Activated T-cell treated with anti-CD3 and anti-CD28 coated beads, Interleukin-2, amount 50 U/mL, for 24 hours (primary cell): Measurements from ENCODE around the gene FLACC1.

Source experiments
- DNase-seq: peaks from one replicate; pipeline ENCODE4 v3.0.0-alpha.2; 2020
- H3K27ac Mint-ChIP-seq: 2 replicates; pipeline ENCODE4 v1.8.0; 2020; ENCODE audit warnings: mild to moderate bottlenecking, mixed read lengths
- H3K27me3 Mint-ChIP-seq: 2 replicates; pipeline ENCODE4 v1.8.0; 2020; ENCODE audit warnings: mixed read lengths
- H3K36me3 Mint-ChIP-seq: 2 replicates; pipeline ENCODE4 v1.8.0; 2020; ENCODE audit warnings: low read depth, mixed read lengths
- H3K4me1 Mint-ChIP-seq: 2 replicates; pipeline ENCODE4 v1.8.0; 2020; ENCODE audit warnings: low read depth, mixed read lengths
- H3K4me3 Mint-ChIP-seq: 2 replicates; pipeline ENCODE4 v1.8.0; 2020; ENCODE audit warnings: mild to moderate bottlenecking, moderate library complexity, mixed read lengths
- H3K9me3 Mint-ChIP-seq: 2 replicates; pipeline ENCODE4 v1.8.0; 2020; ENCODE audit warnings: mixed read lengths

Gene FLACC1

DNA sequence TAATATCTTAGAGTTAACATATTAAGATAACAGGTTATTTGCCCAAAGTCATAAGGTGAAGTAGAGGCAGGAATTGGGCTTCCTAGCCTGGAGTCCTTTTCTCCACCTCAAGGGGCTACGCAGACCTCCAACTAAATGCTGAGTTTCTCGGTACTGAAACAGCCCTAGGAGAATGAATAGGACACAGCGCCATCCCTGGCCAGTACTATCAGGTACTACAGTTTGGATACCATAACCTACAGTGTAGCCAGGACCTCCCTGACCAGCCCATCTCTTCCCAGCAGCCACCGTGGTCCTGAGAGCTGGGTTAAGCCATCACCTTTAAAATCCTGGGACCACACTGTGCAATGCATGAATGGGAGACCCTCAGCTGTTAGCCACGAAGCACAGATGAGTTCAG, 81.2 kb downstream of the FLACC1 start:
- H3K4me1 Mint-ChIP-seq, result peaks cover 55% of the 10 kb centered on the region
- DNase-seq, result no peak
- peak overlapping the region; percentile 42 for H3K27ac Mint-ChIP-seq
- H3K27me3 Mint-ChIP-seq, result no peaks in the 10 kb centered on the region
- H3K36me3 Mint-ChIP-seq, result peaks cover 96% of the 10 kb centered on the region
- H3K4me3 Mint-ChIP-seq, result no peak overlapping the region
- H3K9me3 Mint-ChIP-seq, result no peaks in the 10 kb centered on the region

DNA sequence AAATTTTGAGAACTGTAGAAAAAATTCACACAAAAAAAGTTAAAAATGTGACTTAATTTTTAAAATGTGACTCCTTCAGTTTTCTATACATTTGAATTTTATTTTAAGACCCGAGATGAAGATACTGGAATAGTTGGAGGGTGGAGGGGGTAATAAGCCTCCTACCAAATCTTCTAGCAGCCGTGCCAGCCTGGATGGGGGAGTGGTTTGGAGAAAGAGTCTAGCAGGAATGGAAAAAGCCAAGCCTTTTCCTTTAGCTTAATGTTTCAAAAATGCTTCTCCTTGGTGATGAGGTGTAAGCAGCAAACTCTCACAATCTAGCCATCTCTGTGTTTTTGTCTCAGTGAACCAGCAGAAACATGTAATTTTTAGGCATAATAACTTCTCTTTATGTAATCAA, 82.1 kb downstream of the FLACC1 start:
- Mint-ChIP-seq H3K27me3 (no peaks in the 10 kb centered on the region), H3K27ac (peak overlapping the region; percentile 24), H3K36me3 (peaks cover 96% of the 10 kb centered on the region), H3K9me3 (no peaks in the 10 kb centered on the region), H3K4me1 (peaks cover 57% of the 10 kb centered on the region), H3K4me3 (no peak overlapping the region)
- no peak for DNase-seq

GRCh38 chr2:201273330-201273983, 83.7 kb downstream of the FLACC1 start:
- Mint-ChIP-seq H3K27ac (peak overlapping the region; percentile 73), H3K9me3 (no peaks in the 10 kb centered on the region), H3K36me3 (peaks cover 97% of the 10 kb centered on the region), H3K4me3 (no peak overlapping the region), H3K27me3 (no peaks in the 10 kb centered on the region), H3K4me1 (peaks cover 60% of the 10 kb centered on the region)
- no peak for DNase-seq

- Mint-ChIP-seq H3K9me3 (no peaks in the 10 kb centered on the region), H3K4me1 (peaks cover 66% of the 10 kb centered on the region), H3K36me3 (peaks cover 96% of the 10 kb centered on the region)
Measured at GRCh38 chr2:201271917-201272316, 85.2 kb downstream of the FLACC1 start.

DNA sequence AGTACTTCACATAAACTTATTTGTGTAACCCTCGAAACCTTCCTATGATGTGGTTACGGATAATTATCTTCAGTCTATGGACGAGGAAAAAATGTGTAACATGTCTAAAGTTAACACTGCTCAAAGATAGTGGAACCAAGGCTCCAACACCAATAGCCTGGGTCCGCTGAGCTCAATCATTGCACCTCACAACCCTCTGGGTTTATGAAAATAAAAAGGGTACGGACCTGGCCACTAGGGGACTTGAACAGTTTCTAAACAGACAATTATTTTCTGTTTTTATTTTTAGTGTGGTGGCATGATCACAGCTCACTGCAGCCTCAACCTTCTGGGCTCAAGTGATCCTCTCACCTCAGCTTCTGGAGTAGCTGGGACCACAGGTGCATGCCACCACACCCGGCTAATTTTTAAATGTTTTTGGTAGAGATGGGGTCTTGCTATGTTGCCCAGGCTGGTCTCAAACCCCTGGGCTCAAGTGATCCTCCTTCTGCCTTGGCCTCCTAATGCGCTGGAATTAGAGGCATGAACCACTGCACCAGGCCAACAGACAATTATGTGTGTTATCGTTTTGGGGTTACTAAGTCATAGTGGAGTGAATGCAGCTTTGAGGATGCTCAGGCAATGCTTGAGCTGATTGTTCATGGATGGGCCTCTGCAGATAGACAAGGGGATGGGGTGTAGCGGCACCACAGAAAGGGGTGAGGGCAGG, 86.7 kb downstream of the FLACC1 start:
- no peak overlapping the region for H3K4me3 Mint-ChIP-seq
- H3K4me1 Mint-ChIP-seq, result peaks cover 76% of the 10 kb centered on the region
- H3K36me3 Mint-ChIP-seq, result peaks cover 94% of the 10 kb centered on the region

More at GRCh38 chr2:201271917-201272316, 85.2 kb downstream of the FLACC1 start:
- Mint-ChIP-seq H3K27ac (peak overlapping the region; percentile 73), H3K27me3 (no peaks in the 10 kb centered on the region), H3K4me3 (peak overlapping the region; percentile 14)
- no peak for DNase-seq

GRCh38 chr2:201269764-201270163, 87.4 kb downstream of the FLACC1 start:
- Mint-ChIP-seq H3K4me3 (no peak overlapping the region), H3K27ac (no peak overlapping the region)

More for the DNA sequence above, 86.7 kb downstream of the FLACC1 start:
- Mint-ChIP-seq H3K27me3 (no peaks in the 10 kb centered on the region), H3K9me3 (no peaks in the 10 kb centered on the region), H3K27ac (peak overlapping the region; percentile 73)
- DNase-seq, result no peak

DNA sequence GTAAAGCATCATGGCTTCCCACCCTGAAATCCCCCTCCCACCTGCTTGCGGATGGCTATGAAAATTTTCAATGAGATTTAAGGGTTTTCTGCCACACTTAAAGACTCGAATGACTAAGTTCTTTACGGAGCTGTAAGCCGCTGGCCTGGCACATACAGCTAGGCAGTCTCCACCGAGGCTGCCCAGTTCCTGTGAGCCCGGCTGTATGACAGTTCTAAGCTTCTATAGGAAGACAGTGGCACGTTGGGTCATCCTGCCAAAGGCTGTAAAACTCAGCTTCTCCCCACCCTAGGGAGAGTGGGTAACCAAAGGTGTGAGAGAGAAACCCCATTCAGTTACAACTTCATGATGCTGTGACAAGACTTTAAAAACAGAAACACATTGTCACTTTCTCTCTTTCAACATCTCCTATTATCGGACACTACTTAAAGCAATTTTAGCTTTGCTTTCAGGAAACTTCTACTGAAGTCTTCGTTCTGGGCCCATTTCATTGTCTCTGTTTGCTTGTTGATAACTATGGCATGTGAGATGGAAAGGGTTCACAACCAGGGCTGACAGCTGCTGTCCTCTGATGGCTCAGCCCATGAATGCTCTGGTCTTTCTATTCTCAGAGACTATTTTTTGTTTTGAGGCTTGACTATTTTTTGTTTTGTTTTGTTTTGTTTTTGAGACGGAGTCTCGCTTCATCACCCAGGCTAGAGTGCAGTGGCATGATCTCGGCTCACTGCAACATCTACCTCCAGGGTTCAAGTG, 89.7 kb downstream of the FLACC1 start:
- H3K4me3 Mint-ChIP-seq, result peak overlapping the region; percentile 23
- no peaks in the 10 kb centered on the region for H3K27me3 Mint-ChIP-seq
- H3K4me1 Mint-ChIP-seq, result peaks cover 87% of the 10 kb centered on the region
- H3K27ac Mint-ChIP-seq, result peak overlapping the region; percentile 27
- no peak for DNase-seq
- no peaks in the 10 kb centered on the region for H3K9me3 Mint-ChIP-seq
- peaks cover 73% of the 10 kb centered on the region for H3K36me3 Mint-ChIP-seq

More at GRCh38 chr2:201269764-201270163, 87.4 kb downstream of the FLACC1 start:
- Mint-ChIP-seq H3K4me1 (peaks cover 80% of the 10 kb centered on the region), H3K27me3 (no peaks in the 10 kb centered on the region), H3K9me3 (no peaks in the 10 kb centered on the region), H3K36me3 (peaks cover 91% of the 10 kb centered on the region)
- no peak for DNase-seq

- no peaks in the 10 kb centered on the region for H3K27me3 Mint-ChIP-seq
- peaks cover 69% of the 10 kb centered on the region for H3K36me3 Mint-ChIP-seq
- peaks cover 84% of the 10 kb centered on the region for H3K4me1 Mint-ChIP-seq
- H3K9me3 Mint-ChIP-seq, result no peaks in the 10 kb centered on the region
- H3K4me3 Mint-ChIP-seq, result peak overlapping the region; percentile 28
- no peak for DNase-seq
- H3K27ac Mint-ChIP-seq, result peak overlapping the region; percentile 83
Measured at GRCh38 chr2:201266629-201267028, 90.5 kb downstream of the FLACC1 start.

DNA sequence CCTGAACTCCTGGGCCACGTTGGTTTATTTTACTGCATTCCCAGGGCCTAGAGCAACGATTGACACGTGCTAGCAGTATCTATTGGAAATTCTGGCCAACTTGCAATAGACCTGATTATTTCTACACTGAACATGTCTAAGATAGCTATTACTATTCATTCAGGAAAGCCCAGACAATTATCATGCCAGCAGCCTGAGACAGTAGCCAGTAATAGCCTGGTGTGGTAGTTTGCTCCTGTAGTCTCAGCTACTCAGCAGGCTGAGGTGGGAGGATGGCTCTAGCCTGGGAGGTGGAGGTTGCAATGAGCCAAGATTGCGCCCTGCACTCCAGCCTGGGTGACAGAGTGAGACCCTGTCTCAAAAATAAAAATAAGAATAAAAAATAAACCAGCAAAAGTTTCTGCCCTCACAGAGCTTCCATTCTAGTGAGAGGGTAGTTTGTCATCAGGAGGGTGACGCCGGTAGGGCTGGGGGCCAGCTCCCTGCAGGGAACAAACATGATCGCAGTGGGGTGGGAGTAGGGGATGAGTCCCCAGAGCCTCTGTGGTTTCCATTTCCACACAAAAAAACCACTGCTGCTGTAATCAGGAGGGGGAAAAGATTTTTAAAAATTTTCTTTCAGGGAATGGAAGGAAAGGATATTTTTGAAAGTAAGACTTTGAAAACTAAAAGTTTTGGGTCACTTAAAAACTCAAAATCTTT, 92.5 kb downstream of the FLACC1 start:
- peak overlapping the region; percentile 76 for H3K4me3 Mint-ChIP-seq
- no peak for DNase-seq
- H3K36me3 Mint-ChIP-seq, result peaks cover 60% of the 10 kb centered on the region
- H3K4me1 Mint-ChIP-seq, result peaks cover 81% of the 10 kb centered on the region
- H3K27me3 Mint-ChIP-seq, result no peaks in the 10 kb centered on the region
- peak overlapping the region; percentile 96 for H3K27ac Mint-ChIP-seq
- H3K9me3 Mint-ChIP-seq, result no peaks in the 10 kb centered on the region

- Mint-ChIP-seq H3K4me3 (peak overlapping the region; percentile 76), H3K36me3 (peaks cover 52% of the 10 kb centered on the region), H3K4me1 (peaks cover 82% of the 10 kb centered on the region), H3K27me3 (no peaks in the 10 kb centered on the region), H3K27ac (peak overlapping the region; percentile 96), H3K9me3 (no peaks in the 10 kb centered on the region)
- no peak for DNase-seq
Measured at GRCh38 chr2:201263779-201264178, 93.4 kb downstream of the FLACC1 start.

- DNase-seq, result no peak
- H3K36me3 Mint-ChIP-seq, result peaks cover 47% of the 10 kb centered on the region
- no peaks in the 10 kb centered on the region for H3K9me3 Mint-ChIP-seq
- H3K27me3 Mint-ChIP-seq, result no peaks in the 10 kb centered on the region
- peaks cover 86% of the 10 kb centered on the region for H3K4me1 Mint-ChIP-seq
- H3K4me3 Mint-ChIP-seq, result peak overlapping the region; percentile 76
- H3K27ac Mint-ChIP-seq, result peak overlapping the region; percentile 96
Measured at GRCh38 chr2:201262718-201263117, 94.4 kb downstream of the FLACC1 start.

DNA sequence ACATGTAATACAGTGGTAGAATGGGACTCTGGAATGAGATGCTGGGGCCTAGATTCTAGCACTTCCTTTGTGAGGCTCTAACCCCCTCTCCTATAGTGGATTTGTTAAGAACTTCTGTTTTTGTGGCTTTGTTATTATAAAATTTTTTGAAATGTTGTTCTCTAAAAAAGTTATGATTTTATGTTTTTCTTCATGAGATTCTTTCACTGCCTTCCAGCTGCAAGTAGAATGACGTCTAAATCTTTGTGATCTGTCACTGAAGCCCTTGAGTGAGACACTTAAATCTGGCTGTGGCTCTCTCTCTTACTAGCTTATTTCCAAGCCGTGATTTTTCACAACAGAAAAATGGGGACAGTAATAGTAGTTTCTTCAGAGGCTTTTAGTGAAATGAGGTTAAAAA, 95.2 kb downstream of the FLACC1 start:
- Mint-ChIP-seq H3K4me3 (peak overlapping the region; percentile 95), H3K9me3 (no peaks in the 10 kb centered on the region), H3K4me1 (peaks cover 87% of the 10 kb centered on the region), H3K36me3 (peaks cover 40% of the 10 kb centered on the region), H3K27ac (peak overlapping the region; percentile 99), H3K27me3 (no peaks in the 10 kb centered on the region)
- no peak for DNase-seq

- peaks cover 38% of the 10 kb centered on the region for H3K36me3 Mint-ChIP-seq
- H3K4me3 Mint-ChIP-seq, result peak overlapping the region; percentile 95
- H3K4me1 Mint-ChIP-seq, result peaks cover 87% of the 10 kb centered on the region
- no peaks in the 10 kb centered on the region for H3K27me3 Mint-ChIP-seq
- peak overlapping the region; percentile 99 for H3K27ac Mint-ChIP-seq
- H3K9me3 Mint-ChIP-seq, result no peaks in the 10 kb centered on the region
- peak; percentile 64 for DNase-seq
Measured at GRCh38 chr2:201261471-201261870, 95.7 kb downstream of the FLACC1 start.

- Mint-ChIP-seq H3K36me3 (peaks cover 30% of the 10 kb centered on the region), H3K9me3 (no peaks in the 10 kb centered on the region), H3K27me3 (no peaks in the 10 kb centered on the region), H3K27ac (peak within 1 kb of the TSS; percentile 99), H3K4me3 (peak within 1 kb of the TSS; percentile 95), H3K4me1 (peaks cover 86% of the 10 kb centered on the region)
- peak; percentile 68 for DNase-seq
Measured at GRCh38 chr2:201260302-201260800, 96.8 kb downstream of the FLACC1 start, which contains the start of gene CASP8. Gene CASP8 (plus strand): TSS chr2:201260536. CDS start chr2:201266487, 5,951 bp downstream.
